Lung microvascular endothelial cell (primary cell): Measurements from ENCODE around the gene NR2F2. TPM values are rescaled to one million over a fixed set of nuclear protein-coding genes. Genes with fewer than 3 reads are reported as not detected.

Experiments used
- DNase-seq, 2 donors: peaks; one replicate each; pipeline versions ENCODE4 v3.0.0 to v3.0.0-alpha.2; 2010; ENCODE audit warnings: low read depth in 2 of 2
- total RNA-seq: library from RNA; depleted of rRNA; stranded (reverse); fragments of >200 nt; gene quantifications from 2 replicates; pipeline ENCODE4 v1.2.1, GENCODE V29; 2014

Gene NR2F2
- total RNA-seq, 1 donor from 2014 or later, result 25.0 TPM

DNA sequence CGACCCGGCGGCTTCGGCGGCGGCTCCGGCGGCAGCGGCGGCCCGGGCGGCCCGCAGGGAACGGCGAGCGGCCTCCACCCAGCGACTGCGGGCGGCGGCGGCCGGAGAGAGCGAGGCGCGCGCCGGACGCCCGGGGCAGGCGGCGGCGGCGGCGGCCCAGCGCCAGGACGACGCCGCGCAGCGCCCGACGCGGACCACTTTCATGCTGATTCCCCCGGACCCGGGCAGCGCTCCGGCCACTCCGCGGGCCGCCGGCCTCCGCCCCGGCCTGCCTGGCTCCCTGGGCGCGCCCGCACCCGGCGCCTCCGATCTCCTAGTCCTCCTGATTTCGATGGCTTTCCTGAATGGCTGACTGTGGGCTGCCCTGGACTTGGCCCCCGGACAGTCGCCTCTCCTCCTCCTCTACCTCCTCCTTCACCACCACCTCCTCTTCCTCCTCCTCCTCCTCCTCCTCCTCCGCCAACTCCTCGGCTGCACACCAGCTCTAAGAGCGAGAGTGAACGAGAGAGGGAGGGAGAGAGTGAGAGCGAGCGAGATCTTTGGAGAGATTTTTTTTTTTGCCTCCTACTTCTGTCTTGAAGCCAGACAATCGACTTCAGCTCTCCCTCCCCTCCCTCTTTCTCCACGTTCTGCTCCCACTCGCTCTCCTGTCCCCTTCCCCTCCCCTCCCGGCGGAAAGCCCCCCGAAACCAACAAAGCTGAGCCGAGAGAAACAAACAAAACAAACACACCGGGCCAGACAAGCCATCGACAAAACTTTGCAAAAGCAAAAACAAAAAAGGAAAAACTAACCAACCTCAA, 844 bp downstream of the NR2F2 start:
- peak; percentile 47 to 64 for DNase-seq

- DNase-seq, result peak; percentile 62 to 70
Observed at GRCh38 chr15:96331945-96332636, 1.6 kb downstream of the NR2F2 start.

GRCh38 chr15:96332637-96333121, 2.2 kb downstream of the NR2F2 start:
- DNase-seq, result peak; percentile 35 to 52

DNA sequence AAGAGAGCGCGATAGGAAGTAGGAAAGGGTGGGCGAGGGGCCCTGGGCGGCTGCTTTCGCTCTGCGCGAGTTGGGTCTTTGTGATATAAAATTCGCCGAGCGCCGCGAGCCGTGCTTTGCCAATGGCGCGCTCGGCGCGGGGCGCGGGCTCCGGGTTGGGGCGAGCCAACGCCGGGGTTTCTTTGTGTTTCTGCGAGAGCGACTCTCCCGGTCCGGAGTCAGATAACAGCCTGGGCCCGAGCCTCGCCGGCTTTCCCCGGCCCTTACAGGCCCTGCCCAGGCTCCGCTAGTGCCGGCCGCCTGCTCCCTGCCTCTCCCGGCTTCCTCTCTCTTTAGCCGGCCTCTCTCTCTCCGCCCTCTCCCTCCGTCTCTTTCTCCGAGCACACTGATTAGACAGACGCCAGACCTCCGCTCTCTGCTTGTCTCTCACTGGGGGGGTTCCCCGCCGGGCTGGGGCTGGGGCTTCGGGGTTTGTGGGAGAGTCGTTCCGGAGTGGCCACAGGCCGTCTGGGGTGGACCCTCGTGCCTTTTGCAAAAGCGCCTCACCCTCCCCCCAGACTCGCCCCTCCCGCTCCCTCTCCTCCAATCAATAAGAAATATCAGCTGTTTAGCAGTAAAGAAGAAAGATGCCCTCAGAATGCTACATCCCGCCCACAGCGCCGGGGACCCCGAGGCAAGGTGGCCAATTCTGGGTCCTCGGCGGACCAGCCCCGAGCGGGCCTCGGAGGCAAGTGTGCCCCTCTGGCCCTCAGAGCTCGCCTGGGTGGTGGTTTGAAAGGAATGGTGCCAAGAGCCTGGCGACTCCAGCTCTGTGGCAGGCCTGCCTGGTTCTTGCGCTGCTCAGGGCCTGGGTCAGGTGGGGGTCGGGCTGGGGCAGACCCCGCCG, 2.9 kb downstream of the NR2F2 start:
- DNase-seq, result peak; percentile 61 to 63

- DNase-seq, result peak; percentile 41 to 67
Observed at GRCh38 chr15:96334017-96334704, 3.7 kb downstream of the NR2F2 start.

GRCh38 chr15:96334705-96335410, 4.4 kb downstream of the NR2F2 start:
- DNase-seq, result peak; percentile 34 to 41

GRCh38 chr15:96335411-96336024, 5.0 kb downstream of the NR2F2 start:
- peak; percentile 55 to 60 for DNase-seq

DNA sequence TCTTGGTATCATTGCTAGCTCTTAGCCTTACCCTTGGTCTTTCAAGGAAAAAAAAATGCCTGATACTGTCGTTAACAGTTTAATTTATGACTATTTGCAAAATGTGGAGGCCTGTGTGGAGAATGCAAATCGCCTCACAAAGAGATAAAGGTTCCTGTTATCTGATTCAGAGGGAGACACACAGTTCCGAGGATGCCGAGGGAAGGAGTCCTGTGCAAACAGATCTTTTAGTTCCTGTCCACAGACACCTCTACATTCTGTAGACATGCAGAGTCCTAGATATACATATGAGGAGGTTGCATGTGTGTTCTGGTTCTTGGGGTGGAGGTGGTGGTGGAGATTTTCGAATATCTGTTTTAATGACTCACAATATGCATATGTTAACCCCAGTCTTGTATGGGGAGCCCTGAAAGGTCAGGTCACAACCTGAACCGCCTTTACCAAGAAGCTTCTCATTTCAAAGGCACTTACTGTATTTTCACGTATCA, 5.7 kb downstream of the NR2F2 start:
- peak; percentile 23 to 35 for DNase-seq

DNA sequence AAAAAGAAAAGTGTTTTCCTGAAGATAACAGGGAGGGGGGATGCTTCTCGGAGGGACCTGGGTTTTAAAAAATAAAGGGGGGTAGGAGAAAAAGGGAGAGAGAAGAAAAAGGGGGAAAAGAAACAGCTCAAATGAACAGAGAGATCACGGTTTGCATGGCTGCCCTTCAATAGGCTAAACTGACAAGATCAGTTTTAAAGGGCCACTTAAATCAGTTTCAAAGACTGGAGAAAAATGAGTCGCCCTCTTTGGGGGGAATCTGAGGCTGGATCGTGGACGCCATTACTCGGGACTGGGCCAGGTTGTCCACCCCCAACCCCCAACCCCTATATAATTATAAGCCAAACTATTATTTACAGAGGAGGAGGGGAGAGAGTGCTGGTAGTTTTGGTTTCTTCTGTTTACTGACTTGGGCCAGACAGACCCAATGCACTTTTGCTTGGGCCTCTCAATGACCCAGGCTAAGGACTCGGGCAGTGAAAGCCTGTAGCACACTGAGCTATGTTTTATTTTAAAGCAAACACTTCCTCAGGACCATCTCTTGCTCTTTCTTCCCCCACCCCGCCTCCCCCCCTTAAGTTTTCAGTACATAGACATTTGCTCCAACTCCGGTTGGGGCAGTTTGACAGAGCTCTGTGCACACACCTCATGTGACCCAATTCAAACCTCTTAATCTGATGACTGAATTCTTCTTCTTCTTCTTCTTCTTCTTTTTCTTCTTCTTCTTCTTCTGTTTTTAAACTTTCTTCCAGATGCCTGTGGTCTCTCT, 6.3 kb downstream of the NR2F2 start:
- peak; percentile 53 to 70 for DNase-seq

GRCh38 chr15:96337365-96338023, 7.0 kb downstream of the NR2F2 start:
- peak; percentile 27 to 41 for DNase-seq

DNA sequence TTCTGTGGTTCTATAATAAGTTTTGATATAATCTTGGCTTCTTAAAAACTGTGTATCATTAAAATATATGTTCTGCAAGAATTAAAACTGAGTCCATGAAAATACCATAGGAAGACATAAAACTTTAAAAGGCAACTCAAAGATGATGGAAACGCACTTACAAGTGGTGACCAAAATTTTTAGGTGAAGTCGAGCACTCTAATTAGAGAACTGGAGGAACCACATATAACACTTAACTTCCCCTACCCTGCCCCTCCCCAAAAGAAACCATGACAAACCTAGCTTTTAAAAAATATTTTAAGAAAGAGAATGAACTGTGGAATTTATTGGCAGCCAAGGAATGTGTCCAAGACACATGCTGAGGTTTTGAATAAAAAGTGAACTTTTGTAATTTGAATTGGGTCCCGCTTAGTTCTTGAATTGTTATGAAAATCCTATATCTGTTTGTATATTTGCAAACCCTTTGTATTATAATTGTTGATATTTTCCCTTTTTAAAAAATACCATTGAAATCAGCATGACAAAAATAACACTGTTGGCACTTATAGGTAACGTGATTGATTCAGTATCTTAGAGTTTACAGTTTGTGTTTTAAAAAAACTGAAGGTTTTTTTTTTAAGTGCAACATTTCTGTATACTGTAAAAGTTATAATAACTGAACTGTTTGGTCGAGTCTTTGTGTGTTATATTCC, 7.7 kb downstream of the NR2F2 start:
- DNase-seq, result peak; percentile 30 to 49

GRCh38 chr15:96338766-96339618, 8.5 kb downstream of the NR2F2 start:
- DNase-seq, result peak; percentile 56 to 80

DNA sequence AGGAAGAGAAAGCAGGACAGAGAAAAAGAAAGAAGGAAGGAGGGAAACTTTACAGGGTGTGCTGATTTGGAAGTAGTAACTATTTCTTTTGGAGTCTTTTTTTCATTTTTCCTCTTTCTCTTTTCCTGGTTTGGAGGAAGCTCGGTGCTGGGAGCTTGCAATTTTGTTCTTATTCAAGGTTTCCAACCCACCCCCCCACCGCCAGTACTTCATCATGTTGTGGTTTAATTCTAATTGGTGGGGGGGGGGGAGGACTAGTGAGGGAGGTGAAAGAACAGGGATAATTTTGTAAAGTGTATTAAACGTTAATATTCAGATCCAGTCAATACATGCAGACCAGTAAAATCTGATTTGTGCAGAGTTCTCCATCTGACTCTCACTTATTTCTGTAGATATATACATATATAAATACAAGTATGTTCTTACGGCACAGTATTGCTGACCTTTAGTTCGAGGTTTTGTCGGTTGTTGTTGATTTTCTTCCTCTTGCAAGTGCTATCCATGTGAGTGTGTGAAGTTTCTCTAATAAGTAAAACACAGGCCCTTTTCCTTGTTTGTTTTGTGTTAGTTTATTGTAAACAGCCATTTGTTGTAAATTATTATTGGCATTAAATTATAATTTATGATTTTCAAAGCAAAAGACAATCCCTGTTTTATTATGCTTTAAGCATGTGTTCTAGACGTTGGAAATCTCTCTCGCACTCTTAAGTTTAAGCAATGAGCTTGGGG, 9.3 kb downstream of the NR2F2 start:
- peak; percentile 33 to 51 for DNase-seq

DNA sequence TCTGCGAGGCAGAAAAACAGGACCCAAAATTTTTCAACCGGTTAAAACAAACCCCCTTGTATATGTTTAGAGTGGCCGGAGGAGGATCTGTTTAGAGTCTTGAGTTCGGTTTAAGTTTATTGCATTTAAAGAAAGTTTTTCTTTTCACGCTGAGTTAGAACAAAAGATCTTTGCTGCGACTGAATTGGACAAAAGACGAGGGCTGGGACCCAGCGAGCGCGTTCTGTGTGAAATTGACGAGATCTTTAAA, 9.8 kb downstream of the NR2F2 start:
- DNase-seq, result peak in 1 of 2 donors; percentile 33

DNA sequence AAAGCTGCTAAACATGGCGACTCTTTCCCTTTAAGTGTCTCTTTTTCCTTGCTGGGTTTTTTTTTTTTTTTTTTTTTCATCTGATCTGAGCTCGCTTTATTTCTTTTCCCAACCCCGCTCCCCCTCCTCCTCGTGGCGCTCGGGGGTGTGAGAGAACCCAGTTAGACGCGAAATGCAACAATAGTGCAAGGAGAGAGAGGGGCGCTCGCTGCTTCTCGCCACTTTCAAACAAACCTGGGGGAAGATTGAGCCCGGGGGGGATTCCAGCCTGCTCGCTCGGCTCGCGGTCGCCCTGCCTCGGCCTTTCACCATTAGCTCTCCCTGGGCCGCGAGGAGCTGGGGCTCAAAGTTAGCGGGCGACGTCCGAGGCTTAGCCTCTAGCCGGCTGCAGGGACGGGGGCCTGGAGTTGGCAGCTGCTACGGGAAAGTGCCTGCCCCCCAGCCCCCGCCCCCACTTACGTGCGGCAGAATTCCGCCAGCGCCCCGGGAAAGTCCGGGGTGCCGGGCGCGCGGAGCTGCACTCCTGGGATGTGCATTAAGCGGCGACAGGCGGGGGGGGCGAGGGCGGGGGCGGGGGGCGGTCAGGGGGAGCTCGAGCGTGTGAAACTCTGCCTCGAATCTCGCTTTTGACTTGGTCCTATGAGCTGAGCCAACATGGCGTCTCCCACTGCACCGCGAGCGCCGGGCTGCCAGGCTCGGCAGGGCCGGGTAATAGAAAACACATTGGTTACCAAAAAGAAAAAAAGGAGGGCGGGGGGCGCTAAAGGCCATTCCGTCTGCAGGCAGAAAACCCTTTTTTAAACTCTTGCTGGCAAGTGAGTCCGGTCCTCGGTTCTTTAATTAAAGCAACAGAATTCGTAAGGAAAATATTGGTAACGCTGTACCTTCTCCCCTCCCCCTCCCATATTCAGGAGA, 10.4 kb downstream of the NR2F2 start:
- peak; percentile 63 to 74 for DNase-seq
